ENCODE measurements around the gene CAV2. TPM values are rescaled to one million over a fixed set of nuclear protein-coding genes. Genes with fewer than 3 reads are reported as not detected.
A peak's percentile ranks its signal among the peaks of the same experiment; 100 is the strongest.

Gene CAV2
- total RNA-seq, 1 experiment from 2014 or later: 139 TPM

DNA sequence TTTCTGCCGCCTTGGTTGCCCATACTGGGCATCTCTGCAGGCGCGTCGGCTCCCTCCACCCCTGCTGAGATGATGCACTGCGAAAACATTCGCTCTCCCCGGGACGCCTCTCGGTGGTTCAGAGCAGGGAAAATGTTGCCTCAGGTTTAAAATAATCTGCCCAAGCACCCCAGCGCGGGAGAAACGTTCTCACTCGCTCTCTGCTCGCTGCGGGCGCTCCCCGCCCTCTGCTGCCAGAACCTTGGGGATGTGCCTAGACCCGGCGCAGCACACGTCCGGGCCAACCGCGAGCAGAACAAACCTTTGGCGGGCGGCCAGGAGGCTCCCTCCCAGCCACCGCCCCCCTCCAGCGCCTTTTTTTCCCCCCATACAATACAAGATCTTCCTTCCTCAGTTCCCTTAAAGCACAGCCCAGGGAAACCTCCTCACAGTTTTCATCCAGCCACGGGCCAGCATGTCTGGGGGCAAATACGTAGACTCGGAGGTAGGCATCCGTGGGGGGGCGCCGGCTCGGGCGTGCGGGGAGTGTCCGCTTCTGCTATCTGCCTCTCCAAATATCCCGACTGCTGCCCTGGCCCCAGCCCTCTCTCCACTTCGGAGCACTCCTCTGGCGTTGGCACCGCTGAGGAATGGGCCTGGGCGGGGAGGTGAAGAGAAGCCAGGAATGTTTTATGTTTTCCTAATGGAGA is 25.2 kb downstream of the CAV2 start, which contains the start of gene CAV1:
Gene CAV1 (plus strand): TSS at position 428 of the 689 bp plus-strand sequence. CDS start 27 bp downstream, at position 455.
- DNase-seq (ENCODE audit: low spot score): peak; percentile 97

DNA sequence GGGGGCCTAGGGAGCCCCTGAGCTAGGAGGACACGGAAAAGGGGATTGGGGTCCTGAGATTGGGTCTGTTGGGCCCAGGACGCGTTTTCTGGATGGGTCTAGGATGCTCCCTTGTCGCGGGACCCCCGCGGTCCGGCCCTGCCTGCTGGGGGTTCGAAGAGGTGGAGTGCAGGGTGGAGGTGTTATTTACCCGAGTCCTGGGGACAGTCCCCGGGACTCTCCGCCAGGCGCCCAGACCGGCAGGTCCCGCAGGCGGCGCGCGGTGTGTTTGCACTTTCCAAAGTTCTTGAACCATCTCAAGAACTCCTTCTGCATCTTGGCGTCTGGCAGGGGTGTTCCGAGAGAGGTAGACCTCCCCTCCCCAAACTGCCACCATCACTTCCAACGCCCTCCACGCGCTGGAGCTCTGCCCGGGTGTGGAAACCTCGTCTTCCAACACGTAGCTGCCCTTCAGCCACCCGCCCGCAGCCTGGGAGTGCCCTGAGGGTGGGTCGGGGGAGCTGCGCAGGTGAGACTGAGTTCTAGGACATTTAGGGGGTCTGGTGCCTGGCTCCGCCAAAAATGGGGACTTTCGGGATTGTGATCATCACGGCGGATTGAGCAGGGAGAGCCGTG is 25.9 kb downstream of the CAV2 start:
- peak; percentile 8 for DNase-seq (ENCODE audit: low spot score)

DNA sequence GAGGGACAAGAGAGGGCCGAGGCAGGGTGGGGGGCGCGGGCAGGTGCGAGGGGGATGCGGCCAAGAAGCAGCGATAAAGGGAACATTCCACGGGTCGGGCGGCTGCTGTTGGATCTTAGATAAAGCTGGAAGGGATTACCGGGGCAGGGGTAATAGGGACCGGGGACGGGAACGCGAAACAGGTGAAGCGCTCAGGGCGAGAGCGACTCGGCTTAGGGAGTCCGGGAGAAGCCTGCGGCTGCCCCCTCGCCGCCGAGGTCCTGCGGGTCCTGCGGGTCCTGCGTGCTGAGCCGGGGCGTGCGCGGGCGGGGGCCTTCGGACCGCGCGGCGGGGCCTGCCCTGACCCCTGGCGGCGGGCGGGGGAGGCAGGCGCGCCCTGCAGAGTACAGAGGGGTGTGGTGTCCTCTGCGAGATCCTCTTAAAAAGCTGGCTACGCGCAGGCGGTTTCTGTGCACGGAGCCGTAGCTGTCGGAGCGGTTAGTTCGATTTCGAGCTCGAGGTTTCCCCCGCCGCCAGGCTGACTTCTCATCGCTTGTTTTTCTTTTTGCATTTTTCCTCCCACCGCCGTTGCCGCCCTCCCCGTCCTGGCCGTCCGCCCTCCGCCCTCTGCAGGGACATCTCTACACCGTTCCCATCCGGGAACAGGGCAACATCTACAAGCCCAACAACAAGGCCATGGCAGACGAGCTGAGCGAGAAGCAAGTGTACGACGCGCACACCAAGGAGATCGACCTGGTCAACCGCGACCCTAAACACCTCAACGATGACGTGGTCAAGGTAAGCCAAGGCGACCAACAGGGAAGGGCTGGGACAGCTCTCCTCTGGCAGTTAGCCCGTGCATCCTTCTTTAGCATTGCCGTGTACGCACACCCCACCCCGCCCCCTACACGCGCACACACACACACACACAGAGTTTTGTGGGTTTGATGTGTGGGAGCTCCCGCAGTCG is 26.6 kb downstream of the CAV2 start:
- peak; percentile 70 for DNase-seq (ENCODE audit: low spot score)

DNA sequence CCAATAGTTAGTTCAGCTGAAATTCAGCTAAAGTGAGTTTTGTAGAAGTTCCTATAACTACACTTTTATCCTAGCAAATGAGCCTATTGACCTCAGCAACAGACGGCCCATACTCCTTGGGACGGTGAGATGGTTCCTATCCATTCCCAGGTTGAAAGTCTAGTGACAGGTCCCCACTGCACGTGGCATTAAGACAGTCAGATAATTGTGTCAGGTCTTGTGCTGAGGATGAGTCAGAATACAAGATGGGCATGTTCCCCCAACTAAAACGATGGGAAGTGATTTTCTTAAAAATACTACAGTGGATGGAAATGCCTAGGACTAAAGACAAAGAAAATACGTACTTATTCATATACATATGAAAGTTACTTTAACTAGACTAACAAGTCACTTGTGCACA is 27.4 kb downstream of the CAV2 start:
- no peak for DNase-seq (ENCODE audit: low spot score)

DNA sequence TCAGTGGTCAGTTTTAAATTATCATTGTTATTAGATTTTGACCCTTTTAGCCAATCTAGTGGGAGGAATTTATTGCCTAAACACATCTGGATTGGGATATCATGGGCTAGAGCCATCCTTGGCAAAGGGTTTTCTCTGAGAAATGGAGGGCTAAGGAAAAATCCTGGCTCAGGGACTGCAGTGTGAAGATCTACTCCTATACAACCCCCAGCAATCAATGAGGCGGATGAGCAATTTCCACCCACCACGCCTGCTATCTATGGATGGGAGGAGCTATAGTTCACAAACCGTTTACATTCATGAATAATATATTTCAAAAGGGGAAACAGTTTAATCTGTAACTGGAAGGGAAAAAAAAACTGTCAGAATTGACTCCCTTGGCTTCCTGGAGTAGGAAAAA is 28.0 kb downstream of the CAV2 start:
- DNase-seq (ENCODE audit: low spot score): no peak

DNA sequence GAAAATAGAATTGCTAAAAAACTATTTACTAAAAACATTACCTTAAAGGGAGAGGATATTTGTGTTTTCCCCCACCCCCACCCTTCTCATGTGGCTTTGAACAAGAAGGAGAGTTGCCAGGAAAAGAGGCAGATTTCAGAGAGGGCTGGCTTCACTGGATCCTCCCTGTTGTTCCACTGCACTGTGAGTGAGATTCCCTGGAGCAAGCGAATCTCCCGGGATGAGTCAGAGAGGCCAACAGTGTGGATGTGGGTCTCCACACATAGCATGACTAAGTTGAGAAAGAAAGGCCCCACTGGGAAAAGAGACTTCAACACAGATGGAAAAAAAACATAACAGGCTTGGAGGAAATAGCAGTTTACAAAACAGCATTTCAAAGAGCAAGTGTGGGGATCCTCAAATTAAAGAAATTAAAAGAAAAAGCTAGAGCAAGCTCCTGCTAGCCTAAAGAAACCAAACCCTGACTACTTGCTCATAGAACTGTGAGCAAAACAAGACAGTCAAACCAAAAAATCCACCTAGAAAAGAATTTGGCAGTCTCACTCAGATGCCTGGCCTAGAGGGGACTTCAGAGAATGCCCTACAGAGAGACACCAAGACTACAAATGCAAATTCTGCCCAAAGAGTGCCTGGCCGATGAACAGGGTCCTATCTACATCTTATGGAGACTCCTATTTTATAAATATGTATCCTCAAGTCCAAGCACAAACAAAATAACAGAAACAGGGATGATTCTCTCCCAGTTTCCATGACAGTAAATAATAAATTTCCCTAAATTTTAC is 28.7 kb downstream of the CAV2 start:
- DNase-seq (ENCODE audit: low spot score): peak; percentile 92

DNA sequence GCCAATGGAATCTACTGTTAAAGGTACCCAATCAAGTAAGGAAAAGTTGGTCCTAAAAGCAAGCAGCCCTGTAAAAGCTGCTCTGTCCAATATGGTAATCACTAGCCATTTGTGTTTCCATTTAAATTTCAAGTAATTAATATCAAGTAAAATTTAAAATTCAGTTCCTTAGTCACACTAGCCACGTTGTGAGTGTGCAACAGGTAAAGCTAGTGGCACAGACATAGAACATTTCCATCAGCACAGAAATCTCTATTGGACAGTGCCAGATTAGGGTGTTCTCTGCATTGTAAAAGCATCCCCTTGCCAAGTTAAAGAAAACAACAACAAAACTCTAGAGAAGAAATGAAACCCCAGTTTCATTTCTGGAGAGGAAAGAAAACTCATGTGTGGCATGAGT is 29.7 kb downstream of the CAV2 start:
- DNase-seq (ENCODE audit: low spot score): no peak

DNA sequence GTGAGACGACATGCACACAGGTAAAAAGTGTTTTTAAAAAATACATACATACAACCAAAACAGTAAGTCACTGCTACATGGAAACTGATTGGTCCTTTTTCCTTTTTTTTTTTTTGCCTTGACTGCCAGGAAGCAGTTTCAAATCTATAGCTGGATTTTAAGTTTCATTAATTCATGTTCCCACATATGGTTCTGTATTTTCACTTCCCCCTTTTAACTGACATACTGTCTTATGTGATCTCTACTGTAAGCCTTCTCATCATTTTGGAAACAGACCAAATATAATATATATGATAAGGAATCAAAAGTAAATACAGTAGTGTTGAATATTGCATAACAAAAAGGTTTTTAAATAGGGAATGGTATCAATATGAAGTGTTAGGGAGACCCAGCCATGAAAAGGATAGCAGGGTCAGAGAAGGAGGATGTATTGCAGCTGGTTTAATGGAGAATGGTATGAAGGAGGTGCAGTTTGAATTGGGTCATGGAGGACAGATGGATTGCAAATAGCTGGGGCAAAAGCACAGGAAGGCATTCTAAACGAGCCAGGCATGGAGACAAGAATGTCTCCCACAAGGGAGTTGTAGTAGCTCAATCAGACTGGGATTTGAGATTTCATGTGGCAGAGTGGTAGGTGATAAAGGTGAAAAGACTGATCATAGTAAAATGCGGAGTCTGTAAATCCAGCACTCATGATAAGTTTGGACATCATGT is 30.7 kb downstream of the CAV2 start:
- no peak for DNase-seq (ENCODE audit: low spot score)

DNA sequence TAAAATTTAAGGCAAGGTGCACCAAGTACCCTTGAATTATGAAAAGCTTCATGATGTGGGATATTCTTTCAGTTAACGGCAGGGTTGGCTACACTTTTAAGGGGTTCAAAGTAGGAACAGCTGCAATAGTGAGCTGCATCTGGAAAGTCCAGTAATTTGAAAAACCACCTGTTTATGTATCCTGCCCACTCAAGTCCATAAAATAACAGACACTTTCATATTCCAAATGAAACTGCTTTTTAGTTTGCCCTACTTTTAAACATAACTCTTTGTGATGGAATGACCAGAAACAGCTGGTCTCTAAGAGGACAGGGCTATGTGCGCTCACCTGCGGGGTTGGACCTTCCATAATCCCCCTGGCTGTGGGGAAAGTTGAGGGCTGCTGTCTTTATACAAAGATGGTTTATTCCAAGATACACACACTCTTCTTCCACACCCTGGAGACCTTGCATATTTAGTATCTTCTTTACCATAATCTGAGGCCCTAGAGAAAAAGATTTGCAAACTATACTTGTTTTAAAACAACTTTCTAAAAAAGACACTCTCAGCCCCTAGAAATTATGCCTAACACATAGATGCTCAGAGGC is 32.7 kb downstream of the CAV2 start:
- DNase-seq (ENCODE audit: low spot score): no peak

DNA sequence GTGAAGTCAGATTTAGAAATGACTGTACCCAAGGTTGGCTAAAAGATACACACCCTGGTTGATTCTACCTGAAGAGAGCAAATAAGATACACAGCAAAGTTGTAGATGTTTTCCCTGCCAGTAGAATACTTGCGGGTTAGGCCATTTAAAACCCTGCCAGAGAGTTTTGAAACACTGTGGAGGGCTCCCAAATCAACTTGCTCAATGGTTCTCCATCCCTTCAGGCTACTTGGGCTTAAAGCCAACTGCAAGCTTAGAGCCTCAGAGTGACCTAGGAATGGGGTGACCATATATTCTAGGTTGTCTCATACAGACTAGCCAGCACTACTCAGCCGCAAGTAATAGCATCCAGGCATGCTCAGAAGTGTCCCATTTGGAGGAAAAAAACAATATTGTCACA is 35.3 kb downstream of the CAV2 start:
- DNase-seq (ENCODE audit: low spot score): no peak

DNA sequence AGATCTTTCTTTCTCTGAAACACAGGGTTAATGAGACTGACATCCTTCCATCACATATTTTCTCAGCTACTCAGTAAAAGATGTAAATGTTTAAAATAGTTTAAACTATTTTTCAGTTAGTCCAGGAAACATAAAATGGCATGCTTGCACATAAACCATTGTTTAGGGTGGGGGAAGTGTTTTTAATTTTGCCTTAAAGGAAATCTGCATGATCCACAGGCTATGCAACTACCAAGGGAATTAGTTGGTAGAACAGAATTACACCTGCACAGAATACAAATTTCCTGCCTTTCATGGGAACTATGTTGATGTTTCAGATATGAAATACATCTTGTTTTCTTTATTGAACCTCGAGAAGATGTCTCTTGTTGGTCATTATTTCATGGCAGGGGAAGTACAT is 35.9 kb downstream of the CAV2 start:
- no peak for DNase-seq (ENCODE audit: low spot score)

DNA sequence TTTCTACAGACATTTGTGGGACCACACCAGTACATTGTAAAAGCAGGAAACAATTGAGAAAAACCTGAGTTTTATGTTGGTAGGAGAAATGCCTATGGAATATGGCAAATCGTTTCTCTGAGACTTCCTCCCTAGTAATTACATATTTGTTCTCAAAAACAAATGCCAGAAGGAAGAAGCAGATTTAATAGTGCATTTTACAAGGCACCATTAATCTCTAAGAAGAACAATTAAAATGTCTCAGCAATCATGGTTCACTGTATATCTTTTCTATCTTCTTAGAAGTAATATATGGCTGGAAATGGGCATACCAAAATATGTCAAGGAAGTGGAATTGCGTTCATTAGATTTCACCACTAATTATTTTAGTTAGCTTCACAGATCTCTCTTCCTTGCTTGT is 38.6 kb downstream of the CAV2 start:
- no peak for DNase-seq (ENCODE audit: low spot score)

DNA sequence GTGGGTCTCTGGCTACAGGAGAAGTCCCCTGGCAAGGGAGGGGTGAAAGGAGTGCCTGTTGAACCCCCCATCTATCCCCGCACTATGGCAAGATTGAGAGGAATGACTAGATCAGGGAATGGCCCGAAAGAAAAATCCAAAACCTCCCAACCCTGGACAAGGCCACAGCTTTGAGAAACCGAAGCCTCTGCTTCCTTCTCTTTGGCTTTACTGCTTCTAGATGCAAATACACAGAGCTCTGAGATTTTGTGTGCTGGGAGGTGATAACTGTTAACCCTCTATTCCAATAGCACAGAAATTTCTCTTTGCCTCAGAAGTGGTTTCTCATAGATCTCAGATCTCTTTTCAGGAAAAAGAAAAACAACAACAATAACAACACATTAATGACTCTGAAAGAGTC is 40.3 kb downstream of the CAV2 start:
- no peak for DNase-seq (ENCODE audit: low spot score)

DNA sequence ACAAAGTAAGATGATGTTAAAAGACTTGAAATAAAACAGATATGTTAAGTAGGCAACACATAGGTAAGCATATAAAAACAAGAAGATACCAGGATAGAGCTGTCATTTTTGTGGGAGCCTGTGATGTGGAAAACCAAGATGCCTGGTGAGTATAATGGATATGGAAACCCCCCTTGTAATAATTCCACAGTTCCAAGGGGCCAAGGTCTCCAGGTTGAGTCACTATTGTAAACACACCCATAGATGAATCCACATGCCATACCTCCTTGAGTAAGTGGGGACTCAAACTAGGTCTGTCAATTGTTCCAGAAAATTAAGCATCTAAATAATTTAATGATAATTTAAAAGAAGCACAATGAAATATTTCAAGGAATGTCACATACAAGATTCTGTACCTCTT is 41.2 kb downstream of the CAV2 start:
- no peak for DNase-seq (ENCODE audit: low spot score)

DNA sequence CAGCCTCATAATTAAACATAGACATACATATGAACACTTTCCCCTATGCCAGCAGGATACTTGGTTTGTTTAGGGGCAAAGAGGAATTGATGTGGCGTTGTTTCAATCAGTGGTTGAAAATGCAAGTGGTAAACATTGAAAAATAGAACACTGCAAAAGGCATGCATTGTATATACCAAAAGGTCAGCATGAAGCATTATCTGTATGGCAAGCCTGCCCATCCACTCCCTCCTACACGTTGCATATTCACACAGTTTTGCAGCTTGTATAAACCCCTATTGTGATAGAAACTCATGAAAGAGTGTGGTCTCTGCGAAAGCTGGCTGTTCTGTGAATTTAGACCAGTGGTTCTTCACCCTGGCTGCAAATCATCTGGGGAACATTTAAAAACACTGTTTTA is 42.4 kb downstream of the CAV2 start:
- no peak for DNase-seq (ENCODE audit: low spot score)

DNA sequence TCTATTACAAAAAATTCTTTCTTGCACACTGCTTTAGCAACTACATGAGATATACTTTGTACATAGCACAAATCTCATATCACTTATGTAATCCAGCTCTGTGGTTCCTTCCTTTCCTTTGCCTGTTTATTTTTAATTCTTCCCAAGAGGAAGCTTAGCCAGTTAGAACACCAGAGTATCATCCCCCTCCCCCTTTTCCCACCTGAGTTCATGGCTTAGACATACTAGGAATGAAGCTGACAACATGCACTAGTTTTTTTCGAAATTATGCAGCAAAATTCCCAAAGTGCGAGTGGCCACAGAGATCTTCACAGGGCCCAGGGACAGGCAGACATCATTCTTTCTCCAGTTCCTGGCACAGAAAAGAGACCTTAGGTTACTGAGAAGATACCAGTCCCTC is 43.1 kb downstream of the CAV2 start:
- no peak for DNase-seq (ENCODE audit: low spot score)

DNA sequence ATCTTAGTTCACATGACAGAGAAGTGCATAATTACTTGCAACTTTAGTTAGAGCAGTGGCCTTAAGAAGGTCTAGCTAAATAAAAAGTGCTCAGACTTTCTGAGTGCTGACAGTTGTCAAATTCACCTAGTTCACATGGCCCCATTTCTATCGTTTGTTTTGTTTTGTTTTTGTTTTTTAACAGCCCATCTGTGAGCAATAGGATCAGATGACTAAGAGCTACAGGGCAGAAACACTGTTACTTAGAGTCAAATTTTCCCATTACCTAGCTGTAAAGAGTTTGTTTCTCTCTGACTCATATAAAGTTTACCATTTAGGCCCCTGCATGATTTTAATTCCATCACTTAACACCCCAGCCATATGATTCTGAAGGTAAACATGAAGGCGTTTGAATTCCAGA is 44.1 kb downstream of the CAV2 start:
- peak; percentile 49 for DNase-seq (ENCODE audit: low spot score)

DNA sequence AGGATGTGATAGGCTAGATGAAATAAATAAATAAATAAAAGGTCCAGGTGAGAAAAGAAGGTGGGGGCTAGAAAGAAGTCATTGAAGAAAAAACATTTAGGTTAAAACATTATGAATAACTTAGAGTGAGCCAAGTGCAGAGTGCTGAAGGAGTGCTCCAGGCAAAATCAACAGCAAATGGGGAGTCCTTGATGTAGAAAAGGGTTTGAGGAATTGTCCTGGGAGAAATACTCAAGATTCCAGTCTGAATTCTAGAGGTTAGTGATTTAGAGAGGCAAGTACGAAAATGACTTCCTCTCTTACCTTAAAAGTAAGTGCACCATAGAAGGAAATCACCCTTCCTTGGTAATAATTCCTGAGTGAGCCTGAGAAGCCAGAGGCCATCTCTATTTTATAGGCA is 44.9 kb downstream of the CAV2 start:
- no peak for DNase-seq (ENCODE audit: low spot score)

DNA sequence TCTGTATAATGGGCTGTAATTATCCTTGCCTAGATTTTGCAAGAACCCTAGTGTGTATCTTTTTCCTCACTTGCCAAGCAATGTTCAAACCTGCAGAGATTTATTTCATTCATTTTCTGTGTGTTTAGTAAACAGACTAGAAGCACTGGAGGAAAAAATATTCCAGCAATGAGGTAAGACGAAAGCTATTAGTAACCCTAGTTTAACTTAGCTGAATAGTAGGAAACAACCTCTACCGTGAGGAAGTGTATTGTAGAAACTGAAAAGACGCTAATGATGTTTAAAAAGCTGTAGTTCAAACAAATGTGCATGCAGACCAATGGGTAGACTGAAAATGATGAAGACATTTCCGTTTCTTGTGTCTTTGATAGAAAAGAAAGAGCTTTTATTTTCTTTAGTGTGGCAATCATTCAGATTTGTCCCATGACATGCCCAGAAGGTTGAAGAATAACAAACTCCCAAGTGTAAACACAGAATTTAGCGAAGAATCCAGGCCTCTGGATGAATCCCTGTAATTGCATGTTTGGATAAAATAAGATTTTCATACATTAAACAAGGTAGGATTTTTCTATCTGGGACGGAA is 46.0 kb downstream of the CAV2 start:
- no peak for DNase-seq (ENCODE audit: low spot score)

DNA sequence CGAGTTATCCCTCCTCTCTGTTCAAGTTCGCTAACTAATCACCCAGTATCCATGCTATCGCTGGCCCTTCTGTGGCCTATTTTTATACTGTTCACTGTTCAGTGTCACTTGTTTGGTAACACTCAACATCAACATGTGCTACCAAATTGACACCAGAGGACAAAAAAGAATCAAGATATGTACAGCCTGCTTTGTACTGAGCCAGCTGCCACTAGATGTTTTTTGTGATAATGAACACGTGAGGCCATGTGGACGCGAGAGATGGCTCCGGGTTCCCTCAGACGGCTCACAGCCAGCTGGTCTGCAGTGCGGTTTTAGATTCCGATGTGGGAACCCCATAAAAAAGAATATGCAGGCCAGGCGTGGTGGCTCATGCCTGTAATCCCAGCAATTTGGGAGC is 46.5 kb downstream of the CAV2 start:
- DNase-seq (ENCODE audit: low spot score): no peak
